Lower leg skin (tissue), 4 donors: Measurements from ENCODE around the gene TOGARAM2. TPM values are rescaled to one million over a fixed set of nuclear protein-coding genes. Genes with fewer than 3 reads are reported as not detected.

Source experiments
- DNase-seq, 2 donors: peaks; one replicate each; pipeline ENCODE4 v3.0.0-alpha.2; 2019; ENCODE audit warnings: low spot score in 2 of 2
- H3K4me3 ChIP-seq: fragments of 200-600 bp; sonication (generic); 2 replicates; pipeline ENCODE4 v1.5.1; 2017; ENCODE audit warnings: mild to moderate bottlenecking, low read depth; ENCODE audit not compliant: poor library complexity, severe bottlenecking
- POLR2A ChIP-seq, 2 donors: fragments of 450-650 bp; IDR thresholded peaks; one replicate each; pipeline ENCODE4 v1.6.1; 2016 to 2017; ENCODE audit warnings: antibody characterized with exemption in 2 of 2, mild to moderate bottlenecking in 1 of 2, moderate library complexity in 1 of 2
- WGBS, 2 donors: methylation state at CpG; one replicate each; pipeline ENCODE4 v1.1.5; 2018; 5-methylcytosine and 5-hydroxymethylcytosine counted together
- intact Hi-C: fragments of 100-400 bp; cut with DNase I; formaldehyde crosslinking; loops from one replicate; pipeline ENCODE4 v1.15.0; 2023; ENCODE audit warnings: low total_unique reads
- total RNA-seq, 4 donors: library from RNA; depleted of rRNA; stranded (reverse); fragments of >200 nt; gene quantifications; one replicate each; pipeline ENCODE4 v1.1.0, GENCODE V29; 2016
- TF ChIP-seq, protein P1 (sequence below), 3 donors: fragments of 450-650 bp; IDR thresholded peaks; one replicate each; pipeline ENCODE4 v1.5.1; 2016; ENCODE audit warnings: antibody characterized with exemption in 3 of 3, mild to moderate bottlenecking in 3 of 3, moderate library complexity in 2 of 3

Gene TOGARAM2
- total RNA-seq, 4 donors from 2014 or later: 0.17 to 5.1 (median 1.7) TPM

- intact Hi-C loops: loop anchor here (10.0 kb wide), 1 partner anchor 53 kb away; the partner anchor contains the start of gene CLIP4
- DNase-seq: no peak
- WGBS, 2 donors: 82 to 87% methylated on average over 3 of the region's 3 CpGs
- H3K4me3 ChIP-seq: no peak overlapping the region
- TF ChIP-seq POLR2A (IDR thresholded peaks at IDR 0.05): no peak
- TF ChIP-seq, protein P1, sequence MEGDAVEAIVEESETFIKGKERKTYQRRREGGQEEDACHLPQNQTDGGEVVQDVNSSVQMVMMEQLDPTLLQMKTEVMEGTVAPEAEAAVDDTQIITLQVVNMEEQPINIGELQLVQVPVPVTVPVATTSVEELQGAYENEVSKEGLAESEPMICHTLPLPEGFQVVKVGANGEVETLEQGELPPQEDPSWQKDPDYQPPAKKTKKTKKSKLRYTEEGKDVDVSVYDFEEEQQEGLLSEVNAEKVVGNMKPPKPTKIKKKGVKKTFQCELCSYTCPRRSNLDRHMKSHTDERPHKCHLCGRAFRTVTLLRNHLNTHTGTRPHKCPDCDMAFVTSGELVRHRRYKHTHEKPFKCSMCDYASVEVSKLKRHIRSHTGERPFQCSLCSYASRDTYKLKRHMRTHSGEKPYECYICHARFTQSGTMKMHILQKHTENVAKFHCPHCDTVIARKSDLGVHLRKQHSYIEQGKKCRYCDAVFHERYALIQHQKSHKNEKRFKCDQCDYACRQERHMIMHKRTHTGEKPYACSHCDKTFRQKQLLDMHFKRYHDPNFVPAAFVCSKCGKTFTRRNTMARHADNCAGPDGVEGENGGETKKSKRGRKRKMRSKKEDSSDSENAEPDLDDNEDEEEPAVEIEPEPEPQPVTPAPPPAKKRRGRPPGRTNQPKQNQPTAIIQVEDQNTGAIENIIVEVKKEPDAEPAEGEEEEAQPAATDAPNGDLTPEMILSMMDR (IDR thresholded peaks at IDR 0.05): no peak
These were observed 80.5 kb downstream of the TOGARAM2 start for GRCh38 chr2:29061616-29062015.

GRCh38 chr2:29062371-29062770 lies 81.3 kb downstream of the TOGARAM2 start:
- no peak overlapping the region for H3K4me3 ChIP-seq
- peak in 1 of 2 donors; percentile 76 for DNase-seq
- 91 to 99% methylated on average over 7 to 10 of the region's 10 CpGs for WGBS, 2 donors
- intact Hi-C loops: loop anchor here (10.0 kb wide), 1 partner anchor 52 kb away; the partner anchor contains the start of gene CLIP4
- no peak for TF ChIP-seq POLR2A (IDR thresholded peaks at IDR 0.05)
- TF ChIP-seq, protein P1 (IDR thresholded peaks at IDR 0.05): no peak

- TF ChIP-seq, protein P1 (IDR thresholded peaks at IDR 0.05): no peak
- no peak for TF ChIP-seq POLR2A (IDR thresholded peaks at IDR 0.05)
- 48 to 54% methylated on average over 6 of the region's 6 CpGs for WGBS, 2 donors
- peak in 1 of 2 donors; percentile 86 for DNase-seq
- intact Hi-C loops: loop anchor here (10.0 kb wide), 1 partner anchor 52 kb away; the partner anchor contains the start of gene CLIP4
- no peak overlapping the region for H3K4me3 ChIP-seq
These were observed 82.0 kb downstream of the TOGARAM2 start for GRCh38 chr2:29063056-29063455.

GRCh38 chr2:29063646-29064345 lies 82.7 kb downstream of the TOGARAM2 start:
- DNase-seq: peak in 1 of 2 donors; percentile 76

GRCh38 chr2:29064346-29064715 lies 83.2 kb downstream of the TOGARAM2 start:
- TF ChIP-seq, protein P1 (IDR thresholded peaks at IDR 0.05): no peak
- TF ChIP-seq POLR2A (IDR thresholded peaks at IDR 0.05): no peak
- 53 to 54% methylated on average over 4 of the region's 4 CpGs for WGBS, 2 donors
- intact Hi-C loops: loop anchor here (10.0 kb wide), 1 partner anchor 50 kb away; the partner anchor contains the start of gene CLIP4
- DNase-seq: peak in 1 of 2 donors; percentile 21
- no peak overlapping the region for H3K4me3 ChIP-seq

More at GRCh38 chr2:29063646-29064345, 82.7 kb downstream of the TOGARAM2 start:
- no peak overlapping the region for H3K4me3 ChIP-seq
- TF ChIP-seq, protein P1 (IDR thresholded peaks at IDR 0.05): no peak
- no peak for TF ChIP-seq POLR2A (IDR thresholded peaks at IDR 0.05)
- intact Hi-C loops: loop anchor here (10.0 kb wide), 1 partner anchor 51 kb away; the partner anchor contains the start of gene CLIP4
- 18 to 26% methylated on average over 20 of the region's 20 CpGs for WGBS, 2 donors
